SU-DHL-6 (cell line): ENCODE measurements around the gene NAIF1.

Experiments
- H2AFZ ChIP-seq: fragments of 200-600 bp; sonication (generic); 2 replicates; pipeline ENCODE4 v1.6.1; 2014; ENCODE audit warnings: low read depth, mild to moderate bottlenecking, moderate library complexity, mixed read lengths, antibody characterized with exemption, low read length; ENCODE audit not compliant: severe bottlenecking
- H3F3A ChIP-seq: fragments of 200-600 bp; shearing (Covaris generic); 2 replicates; pipeline ENCODE4 v1.6.0; 2016; ENCODE audit warnings: antibody characterized with exemption, mild to moderate bottlenecking; ENCODE audit not compliant: insufficient read depth
- H3K27ac ChIP-seq: fragments of 200-600 bp; sonication (generic); 2 replicates; pipeline ENCODE4 v1.5.1; 2016; ENCODE audit warnings: low read depth, mild to moderate bottlenecking, low read length, moderate library complexity, mixed read lengths
- H3K27me3 ChIP-seq: fragments of 200-600 bp; sonication (generic), shearing (Covaris generic); 2 replicates; pipeline ENCODE4 v1.6.0; 2014; ENCODE audit warnings: mild to moderate bottlenecking, low read length
- H3K36me3 ChIP-seq: fragments of 200-600 bp; sonication (generic); 2 replicates; pipeline ENCODE4 v1.6.1; 2014; ENCODE audit warnings: mild to moderate bottlenecking, low read length, mixed read lengths
- H3K4me2 ChIP-seq: fragments of 300-600, 200-600 bp; shearing (Covaris generic), sonication (generic); 2 replicates; pipeline ENCODE4 v1.6.0; 2014; ENCODE audit warnings: low read length, low read depth, mild to moderate bottlenecking; ENCODE audit not compliant: poor library complexity, severe bottlenecking
- H3K4me3 ChIP-seq: fragments of 200-600 bp; sonication (generic); 2 replicates; pipeline ENCODE4 v1.5.1; 2014; ENCODE audit warnings: antibody characterized with exemption, low read length, mild to moderate bottlenecking, mixed read lengths; ENCODE audit not compliant: insufficient read depth, poor library complexity, severe bottlenecking
- H3K79me2 ChIP-seq: fragments of 200-600 bp; sonication (generic); 2 replicates; pipeline ENCODE4 v1.6.1; 2014; ENCODE audit warnings: mild to moderate bottlenecking, low read length, moderate library complexity; ENCODE audit not compliant: insufficient read depth
- H3K9ac ChIP-seq: fragments of 200-600 bp; sonication (generic); 2 replicates; pipeline ENCODE4 v1.7.0; 2014; ENCODE audit warnings: mild to moderate bottlenecking, low read length
- H3K9me2 ChIP-seq: fragments of 200-600 bp; sonication (generic); replicated peaks from 2 replicates; pipeline ENCODE4 v1.6.1; 2014; ENCODE audit warnings: low read length; ENCODE audit not compliant: insufficient read depth
- H3K9me3 ChIP-seq: fragments of 200-600 bp; sonication (generic); 2 replicates; pipeline ENCODE4 v1.6.1; 2014; ENCODE audit warnings: low read length, mixed read lengths; ENCODE audit not compliant: insufficient read depth
- H4K20me1 ChIP-seq: fragments of 200-600 bp; sonication (generic); 2 replicates; pipeline ENCODE4 v1.6.1; 2014; ENCODE audit warnings: low read depth, mild to moderate bottlenecking, antibody characterized with exemption, low read length, moderate library complexity, mixed read lengths
- CTCF ChIP-seq: fragments of 200-600 bp; sonication (generic); IDR thresholded peaks from one replicate; pipeline ENCODE4 v1.5.1; 2017; ENCODE audit warnings: antibody characterized with exemption, mild to moderate bottlenecking, low read length, moderate library complexity; ENCODE audit not compliant: insufficient read depth, poor library complexity, severe bottlenecking
- EZH2phosphoT487 ChIP-seq: fragments of 200-600 bp; sonication (generic), shearing (Covaris generic); conservative IDR thresholded peaks from 2 replicates; pipeline ENCODE4 v1.6.1; 2018; ENCODE audit warnings: mild to moderate bottlenecking, antibody characterized with exemption, low read length, moderate library complexity, mixed read lengths

NAIF1 gene

GRCh38 chr9:128104171-128104618 lies 37.1 kb upstream of the NAIF1 start:
- H3K36me3 ChIP-seq, result no peaks in the 10 kb centered on the region
- H3K79me2 ChIP-seq, result peaks cover 10% of the 10 kb centered on the region; the same call in 1 of the 2 replicates
- no peak overlapping the region for H3K4me3 ChIP-seq
- no peak overlapping the region for H3K27ac ChIP-seq
- TF ChIP-seq CTCF (no peak), EZH2phosphoT487 (no peak)
- H3K27me3 ChIP-seq, result no peaks in the 10 kb centered on the region
- no peaks in the 10 kb centered on the region for H4K20me1 ChIP-seq
- no peaks in the 10 kb centered on the region for H3K9me3 ChIP-seq
- no peak overlapping the region for H2AFZ ChIP-seq
- H3F3A ChIP-seq, result no peaks in the 10 kb centered on the region
- H3K9ac ChIP-seq, result no peak overlapping the region
- no peaks in the 10 kb centered on the region for H3K9me2 ChIP-seq
- no peak overlapping the region for H3K4me2 ChIP-seq

GRCh38 chr9:128103589-128103962 lies 36.5 kb upstream of the NAIF1 start:
- Histone ChIP-seq H3K9me2 (no peaks in the 10 kb centered on the region), H3K36me3 (no peaks in the 10 kb centered on the region), H2AFZ (no peak overlapping the region), H3K79me2 (peaks cover 16% of the 10 kb centered on the region; the same call in 1 of the 2 replicates), H3K27ac (no peak overlapping the region), H3K27me3 (no peaks in the 10 kb centered on the region), H3F3A (no peaks in the 10 kb centered on the region), H4K20me1 (no peaks in the 10 kb centered on the region), H3K9ac (no peak overlapping the region), H3K4me3 (no peak overlapping the region), H3K9me3 (no peaks in the 10 kb centered on the region), H3K4me2 (no peak overlapping the region)
- TF ChIP-seq CTCF, result no peak
- no peak for TF ChIP-seq EZH2phosphoT487

GRCh38 chr9:128102861-128103588 lies 35.9 kb upstream of the NAIF1 start:
- no peak overlapping the region for H3K4me2 ChIP-seq
- no peaks in the 10 kb centered on the region for H3K9me3 ChIP-seq
- H3K9ac ChIP-seq, result no peak overlapping the region
- no peak for TF ChIP-seq EZH2phosphoT487
- TF ChIP-seq CTCF, result no peak
- no peaks in the 10 kb centered on the region for H3K36me3 ChIP-seq
- H3K27me3 ChIP-seq, result no peaks in the 10 kb centered on the region
- H3K27ac ChIP-seq, result no peak overlapping the region
- peaks cover 21% of the 10 kb centered on the region for H3K79me2 ChIP-seq
- no peak overlapping the region for H3K4me3 ChIP-seq
- H4K20me1 ChIP-seq, result no peaks in the 10 kb centered on the region
- H3F3A ChIP-seq, result no peaks in the 10 kb centered on the region
- H3K9me2 ChIP-seq, result no peaks in the 10 kb centered on the region
- no peak overlapping the region for H2AFZ ChIP-seq
